ENCODE measurements around the gene GPRASP3.

GPRASP3 gene

GRCh38 chrX:102723456-102723855, 2.9 kb downstream of the GPRASP3 start:
- FAIRE-seq (no peak), DNase-seq (ENCODE audit: insufficient read length, low spot score) (no peak)
- no peak for TF ChIP-seq CTCF (IDR thresholded peaks at IDR 0.05; ENCODE audit: insufficient read depth, missing control alignments)

- TF ChIP-seq CTCF (IDR thresholded peaks at IDR 0.05; ENCODE audit: insufficient read depth, missing control alignments): no peak
- DNase-seq (ENCODE audit: insufficient read length, low spot score): no peak
- no peak for FAIRE-seq
Measured at GRCh38 chrX:102727761-102728160, 7.2 kb downstream of the GPRASP3 start.

GRCh38 chrX:102728646-102729045, 8.1 kb downstream of the GPRASP3 start:
- FAIRE-seq (no peak), DNase-seq (ENCODE audit: insufficient read length, low spot score) (no peak)
- TF ChIP-seq CTCF (IDR thresholded peaks at IDR 0.05; ENCODE audit: insufficient read depth, missing control alignments): no peak

- FAIRE-seq: no peak
- TF ChIP-seq CTCF (IDR thresholded peaks at IDR 0.05; ENCODE audit: insufficient read depth, missing control alignments): no peak
- DNase-seq (ENCODE audit: insufficient read length, low spot score): no peak
Measured at GRCh38 chrX:102739657-102740056, 19.1 kb downstream of the GPRASP3 start.

- DNase-seq (ENCODE audit: insufficient read length, low spot score): no peak
- peak; percentile 29 for FAIRE-seq
- no peak for TF ChIP-seq CTCF (IDR thresholded peaks at IDR 0.05; ENCODE audit: insufficient read depth, missing control alignments)
Measured at GRCh38 chrX:102744307-102744706, 23.8 kb downstream of the GPRASP3 start.

GRCh38 chrX:102745513-102745856, 24.9 kb downstream of the GPRASP3 start:
- TF ChIP-seq CTCF (IDR thresholded peaks at IDR 0.05; ENCODE audit: insufficient read depth, missing control alignments): no peak
- DNase-seq (ENCODE audit: insufficient read length, low spot score) (no peak), FAIRE-seq (no peak)

- FAIRE-seq: no peak
Measured at GRCh38 chrX:102745857-102746584, 25.5 kb downstream of the GPRASP3 start.

More at GRCh38 chrX:102745857-102746584, 25.5 kb downstream of the GPRASP3 start:
- no peak for DNase-seq (ENCODE audit: insufficient read length, low spot score)
- TF ChIP-seq CTCF (IDR thresholded peaks at IDR 0.05; ENCODE audit: insufficient read depth, missing control alignments): no peak
